Measurements from ENCODE around the gene TMIE. TPM values are rescaled to one million over a fixed set of nuclear protein-coding genes. Genes with fewer than 3 reads are reported as not detected.

Gene TMIE
- polyA plus RNA-seq, 1 donor from 2014 or later: not detected

DNA sequence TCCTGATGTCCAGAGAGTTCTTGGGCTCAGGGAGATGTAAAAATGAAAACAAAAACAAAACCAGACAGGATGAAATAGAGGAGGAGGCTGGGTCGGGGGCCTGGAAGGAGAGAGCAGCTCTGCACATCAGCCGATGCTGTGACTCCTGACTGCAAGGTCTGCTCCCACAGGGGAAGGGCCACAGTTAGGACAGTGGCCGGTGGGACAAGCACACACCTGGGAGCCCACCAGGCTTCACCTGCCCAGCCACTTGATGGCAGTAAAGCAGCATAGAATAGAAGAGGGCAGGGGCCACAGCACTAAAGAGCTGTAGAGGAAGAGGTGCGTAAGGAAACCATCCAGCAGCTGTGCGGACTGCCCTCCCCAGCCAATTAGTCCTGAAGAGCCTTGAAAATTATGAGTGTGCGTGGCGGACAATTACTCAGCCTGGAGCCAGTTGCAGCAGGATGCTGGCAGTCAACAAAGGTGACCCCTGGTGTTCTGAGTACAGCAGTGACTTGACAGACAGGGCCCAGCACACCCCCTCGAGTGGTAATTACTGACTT, 37.5 kb upstream of the TMIE start:
- H3K9ac ChIP-seq (ENCODE audit: low read length): no peak overlapping the region
- H3K4me3 ChIP-seq (ENCODE audit: low read length): no peak overlapping the region
- H4K20me1 ChIP-seq (ENCODE audit: insufficient read depth): no peaks in the 10 kb centered on the region
- no peaks in the 10 kb centered on the region for H3F3A ChIP-seq (ENCODE audit: insufficient read depth, low read length, poor library complexity, severe bottlenecking)
- H3K79me2 ChIP-seq (replicated peaks; ENCODE audit: insufficient read depth, low read length): no peaks in the 10 kb centered on the region
- no peak overlapping the region for H3K4me2 ChIP-seq (ENCODE audit: low read length)
- TF ChIP-seq RAD21 (conservative IDR thresholded peaks at IDR 0.05) (peak; percentile 18), POLR2AphosphoS5 (IDR thresholded peaks at IDR 0.05) (peak; percentile 58), SMC3 (conservative IDR thresholded peaks at IDR 0.05; ENCODE audit: poor library complexity) (no peak), EP300 (conservative IDR thresholded peaks at IDR 0.05; ENCODE audit: poor library complexity, severe bottlenecking) (peak; percentile 16), TAF1 (IDR thresholded peaks at IDR 0.05; ENCODE audit: low read depth) (no peak), MXI1 (conservative IDR thresholded peaks at IDR 0.05; ENCODE audit: poor library complexity, severe bottlenecking) (no peak), EZH2 (IDR thresholded peaks at IDR 0.05; ENCODE audit: borderline replicate concordance, insufficient read depth, low read length, poor library complexity, severe bottlenecking) (no peak)
- TF ChIP-seq, protein P1, sequence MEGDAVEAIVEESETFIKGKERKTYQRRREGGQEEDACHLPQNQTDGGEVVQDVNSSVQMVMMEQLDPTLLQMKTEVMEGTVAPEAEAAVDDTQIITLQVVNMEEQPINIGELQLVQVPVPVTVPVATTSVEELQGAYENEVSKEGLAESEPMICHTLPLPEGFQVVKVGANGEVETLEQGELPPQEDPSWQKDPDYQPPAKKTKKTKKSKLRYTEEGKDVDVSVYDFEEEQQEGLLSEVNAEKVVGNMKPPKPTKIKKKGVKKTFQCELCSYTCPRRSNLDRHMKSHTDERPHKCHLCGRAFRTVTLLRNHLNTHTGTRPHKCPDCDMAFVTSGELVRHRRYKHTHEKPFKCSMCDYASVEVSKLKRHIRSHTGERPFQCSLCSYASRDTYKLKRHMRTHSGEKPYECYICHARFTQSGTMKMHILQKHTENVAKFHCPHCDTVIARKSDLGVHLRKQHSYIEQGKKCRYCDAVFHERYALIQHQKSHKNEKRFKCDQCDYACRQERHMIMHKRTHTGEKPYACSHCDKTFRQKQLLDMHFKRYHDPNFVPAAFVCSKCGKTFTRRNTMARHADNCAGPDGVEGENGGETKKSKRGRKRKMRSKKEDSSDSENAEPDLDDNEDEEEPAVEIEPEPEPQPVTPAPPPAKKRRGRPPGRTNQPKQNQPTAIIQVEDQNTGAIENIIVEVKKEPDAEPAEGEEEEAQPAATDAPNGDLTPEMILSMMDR (IDR thresholded peaks at IDR 0.05; ENCODE audit: poor library complexity, severe bottlenecking): peak; percentile 36
- TF ChIP-seq, protein P2, sequence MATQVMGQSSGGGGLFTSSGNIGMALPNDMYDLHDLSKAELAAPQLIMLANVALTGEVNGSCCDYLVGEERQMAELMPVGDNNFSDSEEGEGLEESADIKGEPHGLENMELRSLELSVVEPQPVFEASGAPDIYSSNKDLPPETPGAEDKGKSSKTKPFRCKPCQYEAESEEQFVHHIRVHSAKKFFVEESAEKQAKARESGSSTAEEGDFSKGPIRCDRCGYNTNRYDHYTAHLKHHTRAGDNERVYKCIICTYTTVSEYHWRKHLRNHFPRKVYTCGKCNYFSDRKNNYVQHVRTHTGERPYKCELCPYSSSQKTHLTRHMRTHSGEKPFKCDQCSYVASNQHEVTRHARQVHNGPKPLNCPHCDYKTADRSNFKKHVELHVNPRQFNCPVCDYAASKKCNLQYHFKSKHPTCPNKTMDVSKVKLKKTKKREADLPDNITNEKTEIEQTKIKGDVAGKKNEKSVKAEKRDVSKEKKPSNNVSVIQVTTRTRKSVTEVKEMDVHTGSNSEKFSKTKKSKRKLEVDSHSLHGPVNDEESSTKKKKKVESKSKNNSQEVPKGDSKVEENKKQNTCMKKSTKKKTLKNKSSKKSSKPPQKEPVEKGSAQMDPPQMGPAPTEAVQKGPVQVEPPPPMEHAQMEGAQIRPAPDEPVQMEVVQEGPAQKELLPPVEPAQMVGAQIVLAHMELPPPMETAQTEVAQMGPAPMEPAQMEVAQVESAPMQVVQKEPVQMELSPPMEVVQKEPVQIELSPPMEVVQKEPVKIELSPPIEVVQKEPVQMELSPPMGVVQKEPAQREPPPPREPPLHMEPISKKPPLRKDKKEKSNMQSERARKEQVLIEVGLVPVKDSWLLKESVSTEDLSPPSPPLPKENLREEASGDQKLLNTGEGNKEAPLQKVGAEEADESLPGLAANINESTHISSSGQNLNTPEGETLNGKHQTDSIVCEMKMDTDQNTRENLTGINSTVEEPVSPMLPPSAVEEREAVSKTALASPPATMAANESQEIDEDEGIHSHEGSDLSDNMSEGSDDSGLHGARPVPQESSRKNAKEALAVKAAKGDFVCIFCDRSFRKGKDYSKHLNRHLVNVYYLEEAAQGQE (IDR thresholded peaks at IDR 0.05; ENCODE audit: borderline replicate concordance): no peak
- no peak overlapping the region for H2AFZ ChIP-seq (ENCODE audit: low read depth, low read length)
- no peaks in the 10 kb centered on the region for H3K36me3 ChIP-seq (ENCODE audit: insufficient read depth, low read length)
- H3K27ac ChIP-seq (ENCODE audit: low read length): no peak overlapping the region
- H3K9me3 ChIP-seq (ENCODE audit: low read length): no peaks in the 10 kb centered on the region
- H3K27me3 ChIP-seq (ENCODE audit: insufficient read depth, low read depth, low read length): no peaks in the 10 kb centered on the region
- H3K9me2 ChIP-seq (ENCODE audit: insufficient read depth, low read length): no peaks in the 10 kb centered on the region

DNA sequence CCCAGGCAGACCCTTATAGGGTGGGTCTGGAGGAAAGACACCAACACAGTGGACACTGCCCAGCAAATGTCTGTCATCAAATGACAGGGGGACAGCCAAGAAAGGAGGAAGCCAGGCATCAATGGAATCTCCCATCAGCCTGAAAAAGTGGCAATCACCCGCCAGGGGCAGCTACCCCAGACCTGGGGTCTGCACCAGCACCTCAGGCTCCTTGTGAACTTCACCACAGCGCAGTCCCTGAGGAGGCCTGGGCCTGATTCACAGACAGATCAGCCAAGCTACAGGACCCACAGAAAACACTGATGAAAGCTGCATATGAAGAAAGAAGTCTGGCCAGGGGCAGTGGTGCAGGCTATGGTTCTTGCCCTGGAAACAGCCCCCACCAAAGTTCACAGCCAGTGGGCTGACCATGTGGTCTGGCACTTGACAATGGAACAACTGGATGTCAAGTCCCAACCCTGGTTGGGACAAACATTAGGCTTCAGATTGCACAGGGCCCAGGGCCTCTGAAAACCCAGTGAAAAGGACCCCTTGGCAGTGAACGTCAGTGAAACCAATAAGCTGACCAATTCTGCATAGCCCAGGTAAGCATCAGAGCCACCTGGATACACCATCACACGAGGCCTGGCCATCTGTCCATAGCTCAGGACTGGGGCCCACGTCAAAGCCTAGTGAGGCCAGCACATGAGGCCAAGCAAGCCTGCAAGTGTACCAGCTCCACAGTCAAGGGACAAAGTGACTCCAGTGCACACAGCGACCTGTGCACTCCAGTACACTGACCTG, 36.8 kb upstream of the TMIE start:
- Histone ChIP-seq H2AFZ (ENCODE audit: low read depth, low read length) (no peak overlapping the region), H3K27me3 (ENCODE audit: insufficient read depth, low read depth, low read length) (no peaks in the 10 kb centered on the region), H3F3A (ENCODE audit: insufficient read depth, low read length, poor library complexity, severe bottlenecking) (no peaks in the 10 kb centered on the region), H3K79me2 (replicated peaks; ENCODE audit: insufficient read depth, low read length) (no peaks in the 10 kb centered on the region), H3K4me2 (ENCODE audit: low read length) (no peak overlapping the region), H3K4me3 (ENCODE audit: low read length) (no peak overlapping the region), H3K9ac (ENCODE audit: low read length) (no peak overlapping the region), H3K27ac (ENCODE audit: low read length) (no peak overlapping the region), H3K36me3 (ENCODE audit: insufficient read depth, low read length) (no peaks in the 10 kb centered on the region), H4K20me1 (ENCODE audit: insufficient read depth) (no peaks in the 10 kb centered on the region), H3K9me2 (ENCODE audit: insufficient read depth, low read length) (no peaks in the 10 kb centered on the region), H3K9me3 (ENCODE audit: low read length) (no peaks in the 10 kb centered on the region)
- no peak for TF ChIP-seq EP300 (conservative IDR thresholded peaks at IDR 0.05; ENCODE audit: poor library complexity, severe bottlenecking)
- TF ChIP-seq, protein P2 (IDR thresholded peaks at IDR 0.05; ENCODE audit: borderline replicate concordance): no peak
- no peak for TF ChIP-seq POLR2AphosphoS5 (IDR thresholded peaks at IDR 0.05)
- TF ChIP-seq, protein P1 (IDR thresholded peaks at IDR 0.05; ENCODE audit: poor library complexity, severe bottlenecking): no peak
- TF ChIP-seq MXI1 (conservative IDR thresholded peaks at IDR 0.05; ENCODE audit: poor library complexity, severe bottlenecking): no peak
- no peak for TF ChIP-seq SMC3 (conservative IDR thresholded peaks at IDR 0.05; ENCODE audit: poor library complexity)
- no peak for TF ChIP-seq TAF1 (IDR thresholded peaks at IDR 0.05; ENCODE audit: low read depth)
- TF ChIP-seq RAD21 (conservative IDR thresholded peaks at IDR 0.05): no peak
- no peak for TF ChIP-seq EZH2 (IDR thresholded peaks at IDR 0.05; ENCODE audit: borderline replicate concordance, insufficient read depth, low read length, poor library complexity, severe bottlenecking)
